Cardiac ventricle fibroblast (primary cell): ENCODE data around the gene S1PR5. TPM values are rescaled to one million over a fixed set of nuclear protein-coding genes. Genes with fewer than 3 reads are reported as not detected.

Experiments used
- total RNA-seq: library from RNA; depleted of rRNA; stranded (reverse); fragments of >200 nt; gene quantifications from 2 replicates; pipeline ENCODE4 v1.2.3, GENCODE V29; 2015

The S1PR5 gene
- total RNA-seq: not detected in 2 replicates

GRCh38 chr19:10517361-10517759 is at the start of gene S1PR5:
Gene S1PR5 (minus strand): TSS chr19:10517447. CDS start chr19:10515011, 2,436 bp downstream.

GRCh38 chr19:10565567-10566407 is 48.5 kb upstream of the S1PR5 start, which contains the start of gene KRI1:
Gene KRI1 (minus strand): TSS chr19:10566010. CDS start chr19:10565999, 11 bp downstream.

DNA sequence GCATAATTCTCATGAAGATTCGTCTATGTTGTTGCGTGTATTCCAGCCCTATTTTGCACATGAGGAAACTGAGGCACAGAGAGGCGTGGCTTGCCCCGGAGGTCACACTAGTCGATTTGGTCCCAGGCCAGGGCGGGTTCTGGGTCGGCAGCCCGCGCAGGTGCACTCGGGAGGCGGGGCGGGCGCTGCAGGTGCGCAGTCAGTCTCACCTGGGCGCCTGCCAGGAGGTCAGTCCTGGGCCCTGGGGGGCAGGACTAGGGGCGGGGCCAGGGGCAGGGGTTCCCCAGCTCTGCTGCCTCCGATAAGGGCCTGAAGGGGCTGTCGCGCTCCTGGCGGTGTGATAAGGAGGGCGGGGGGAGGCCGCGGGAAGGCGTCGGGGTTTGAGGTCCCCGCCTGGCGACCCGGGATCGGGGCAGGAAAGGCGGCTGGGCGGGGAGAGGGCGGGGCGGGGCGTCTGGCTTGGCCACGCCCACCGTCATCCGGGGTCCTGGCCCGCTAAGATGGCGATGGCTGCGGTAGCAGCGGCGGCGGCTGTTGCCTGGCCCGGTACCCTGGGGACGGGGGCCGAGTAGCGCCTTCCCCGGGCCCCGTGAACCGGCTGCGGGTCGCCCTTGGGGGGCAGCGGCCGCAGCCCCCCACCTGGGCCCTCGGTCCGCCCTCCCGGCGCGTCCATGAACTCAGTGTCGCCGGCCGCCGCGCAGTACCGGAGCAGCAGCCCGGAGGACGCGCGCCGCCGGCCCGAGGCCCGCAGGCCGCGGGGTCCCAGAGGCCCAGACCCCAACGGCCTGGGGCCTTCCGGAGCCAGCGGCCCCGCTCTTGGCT is 26.4 kb upstream of the S1PR5 start, which contains the start of gene ATG4D:
TSS of gene ATG4D (plus strand) at position 485 of the 822 bp plus-strand sequence. CDS start at position 672, 187 bp downstream.

DNA sequence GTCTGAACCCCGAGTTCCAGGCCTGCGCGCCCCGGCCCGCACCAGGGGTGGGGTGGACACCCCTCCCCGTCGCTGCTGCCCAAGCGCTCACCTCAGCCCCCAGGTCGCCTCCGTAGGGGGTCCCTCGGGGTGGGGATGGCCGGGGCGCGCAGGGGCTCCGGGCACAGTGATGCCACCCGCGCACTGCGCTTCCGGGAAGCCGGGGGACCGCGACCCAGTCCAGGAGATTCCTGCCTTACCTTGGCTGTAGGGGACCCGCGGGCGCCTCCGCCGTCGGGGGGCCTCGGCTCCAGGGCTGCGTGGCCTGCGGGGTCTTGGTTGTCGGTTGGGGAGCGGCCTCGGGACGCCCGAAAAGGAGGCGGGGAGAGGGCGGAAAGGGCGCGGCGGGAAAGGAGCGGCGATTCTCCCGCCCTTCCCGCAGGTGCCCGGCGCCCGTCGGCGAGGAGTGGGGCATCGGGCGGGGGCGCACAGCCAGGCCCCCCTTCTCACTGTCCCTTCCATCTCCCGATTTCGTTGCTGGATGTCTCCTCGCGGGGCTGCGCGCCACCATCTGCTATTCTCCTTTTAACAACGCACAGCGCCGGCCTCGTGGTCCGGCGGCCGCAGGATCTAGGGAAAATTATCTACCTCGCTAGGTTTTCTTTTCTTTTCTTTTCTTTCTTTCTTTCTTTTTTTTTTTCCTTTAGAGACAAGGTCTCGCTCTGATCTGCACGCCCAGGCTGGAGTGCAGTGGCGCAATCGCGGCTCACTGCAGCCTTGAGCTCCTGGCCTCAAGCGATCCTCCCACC is 14.1 kb downstream of the S1PR5 start, which contains the start of gene KEAP1:
TSS of gene KEAP1 (minus strand) at position 355 of the 788 bp plus-strand sequence. CDS start 3,323 bp downstream, outside the sequence.

Other genes starting within 250 kb of the S1PR5 start
- gene ICAM1, start 246.3 kb downstream of the S1PR5 start, total RNA-seq: 12.8 and 17.7 TPM in 2 replicates
- 0.10 and 0.50 TPM in 2 replicates for gene ICAM4, start 230.5 kb downstream of the S1PR5 start, total RNA-seq
- gene ICAM5, start 227.5 kb downstream of the S1PR5 start, total RNA-seq: 0.56 and 1.3 TPM in 2 replicates
- gene ZGLP1, start 207.6 kb downstream of the S1PR5 start, total RNA-seq: 0.25 and 3.2 TPM in 2 replicates
- gene FDX2, start 201.4 kb downstream of the S1PR5 start, total RNA-seq: 16.5 and 19.4 TPM in 2 replicates
- 31.8 and 49.8 TPM in 2 replicates for gene RAVER1, start 183.9 kb downstream of the S1PR5 start, total RNA-seq
- gene ICAM3, start 177.8 kb downstream of the S1PR5 start, total RNA-seq: 3.7 and 6.0 TPM in 2 replicates
- 39.3 and 45.8 TPM in 2 replicates for gene TYK2, start 136.9 kb downstream of the S1PR5 start, total RNA-seq
- gene CDC37, start 113.9 kb downstream of the S1PR5 start, total RNA-seq: 127 and 132 TPM in 2 replicates
- gene PDE4A, start 96.9 kb downstream of the S1PR5 start, total RNA-seq: 13.7 and 16.1 TPM in 2 replicates
- gene KEAP1, start 14.1 kb downstream of the S1PR5 start, total RNA-seq: 71.9 and 86.3 TPM in 2 replicates
- 5.3 and 11.4 TPM in 2 replicates for gene ATG4D, start 26.5 kb upstream of the S1PR5 start, total RNA-seq
- 14.1 and 14.7 TPM in 2 replicates for gene KRI1, start 48.6 kb upstream of the S1PR5 start, total RNA-seq
- gene CDKN2D, start 51.5 kb upstream of the S1PR5 start, total RNA-seq: 2.2 and 3.0 TPM in 2 replicates
- gene AP1M2, start 69.9 kb upstream of the S1PR5 start, total RNA-seq: not detected in 2 replicates
- gene SLC44A2, start 108.1 kb upstream of the S1PR5 start, total RNA-seq: 33.4 and 36.1 TPM in 2 replicates
- gene ILF3, start 136.9 kb upstream of the S1PR5 start, total RNA-seq: 67.3 and 73.1 TPM in 2 replicates
- 20.8 and 27.6 TPM in 2 replicates for gene QTRT1, start 184.0 kb upstream of the S1PR5 start, total RNA-seq
- gene DNM2, start 200.6 kb upstream of the S1PR5 start, total RNA-seq: 57.1 and 70.9 TPM in 2 replicates